Measurements from ENCODE around the gene KERA.

Gene KERA

DNA sequence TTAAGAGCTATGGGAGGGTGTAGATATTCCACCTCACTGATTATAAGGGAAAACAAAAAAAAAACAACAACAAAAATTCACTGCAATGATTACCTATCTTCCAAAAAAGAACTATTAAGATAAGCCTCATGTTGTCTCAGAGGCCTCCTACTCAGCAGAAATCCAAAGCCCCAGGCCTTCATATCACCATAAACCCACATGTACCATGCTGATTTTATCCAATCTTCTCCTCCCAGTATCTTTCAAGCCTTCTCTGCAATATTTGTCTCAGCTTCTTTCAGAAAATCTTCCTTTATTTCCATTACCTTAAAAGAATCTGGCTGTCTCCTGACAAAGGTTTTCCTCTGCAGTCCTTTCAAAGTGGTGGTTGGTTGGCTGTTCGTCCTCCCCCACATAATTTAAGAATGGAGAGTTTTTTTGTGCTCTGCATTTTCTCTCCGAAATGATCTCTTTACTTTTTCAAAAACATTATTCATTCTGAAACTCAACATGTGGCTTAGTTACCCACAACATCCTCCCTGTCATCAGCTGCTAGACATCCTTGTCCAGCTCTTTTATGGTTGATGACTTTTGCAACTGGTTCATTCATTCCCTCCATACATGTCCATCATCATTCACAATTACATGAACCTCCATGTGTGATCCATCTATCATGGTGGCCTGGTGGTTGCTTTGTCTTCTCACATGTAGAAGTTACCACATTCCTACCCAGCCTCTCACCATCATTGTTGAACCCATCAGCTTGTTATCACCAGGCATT lies 50.1 kb downstream of the KERA start:
- no peak for DNase-seq

DNA sequence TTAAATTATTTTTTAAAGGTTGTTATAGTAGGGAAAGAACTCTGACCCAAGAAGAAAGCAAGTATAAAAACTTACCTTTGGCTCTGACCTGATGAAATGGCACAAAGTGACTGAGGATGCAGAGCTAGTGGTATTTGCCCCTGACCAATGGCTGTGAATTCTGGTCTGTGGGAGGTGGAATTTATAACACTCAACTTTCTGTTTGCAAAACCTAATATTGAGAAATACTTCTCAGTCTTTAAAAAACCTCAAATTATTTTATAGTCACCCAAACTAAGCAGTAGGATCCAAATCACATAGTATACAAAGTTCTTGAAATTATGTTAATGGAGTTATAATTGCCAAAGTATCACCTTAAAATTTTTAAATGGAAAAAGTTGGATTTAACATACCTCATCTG lies 53.0 kb downstream of the KERA start, which contains the start of gene EPYC:
Gene EPYC (minus strand): TSS at position 101 of the 400 bp plus-strand sequence. CDS start 2,407 bp downstream, outside the sequence.
- DNase-seq: no peak

DNA sequence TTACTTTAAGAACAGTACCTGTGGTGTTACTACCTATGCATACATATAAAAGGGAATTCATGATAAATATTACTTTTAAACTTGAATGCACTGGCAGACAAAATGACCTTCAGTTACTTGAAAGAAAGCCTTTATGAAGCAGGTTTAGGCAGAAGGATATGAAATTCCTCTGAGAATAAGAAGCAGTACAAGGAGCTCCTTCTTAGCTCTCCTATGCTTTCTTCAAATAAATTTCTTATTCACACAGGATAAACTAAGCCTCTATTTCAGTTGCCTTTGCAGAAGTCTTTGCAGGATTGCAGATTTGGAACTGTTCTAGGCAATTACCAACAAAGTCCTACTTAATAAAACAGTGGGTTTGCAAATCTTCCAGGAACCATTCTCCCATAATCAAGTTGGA lies 54.1 kb downstream of the KERA start:
- DNase-seq: no peak

DNA sequence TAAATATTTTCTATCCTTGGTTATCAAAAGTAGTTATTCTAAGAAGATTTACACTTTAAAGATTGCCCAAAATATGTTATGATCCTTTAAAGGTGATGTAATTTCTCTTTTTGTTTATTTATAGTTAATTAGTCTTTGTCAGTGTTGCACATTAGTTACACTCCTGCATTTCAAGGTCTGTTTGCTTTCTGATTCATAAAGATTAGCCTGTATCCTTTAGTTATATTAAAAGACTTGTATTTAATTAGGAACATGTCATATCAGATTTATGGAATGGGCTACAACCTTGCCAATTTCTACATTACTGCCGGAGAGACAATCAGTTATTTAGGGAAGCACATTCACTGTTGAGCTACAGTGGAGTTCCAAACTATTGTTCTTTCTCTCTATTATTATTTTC lies 56.5 kb downstream of the KERA start:
- no peak for DNase-seq
